GM18517 (cell line): ENCODE measurements around the gene INPP4A.

Experiments used
- ATAC-seq: cut with Tn5 transposase; IDR thresholded peaks from one replicate; pipeline ENCODE4 v1.9.1; 2021; ENCODE audit warnings: mild to moderate bottlenecking, moderate library complexity; ENCODE audit not compliant: unreplicated experiment

Gene INPP4A

DNA sequence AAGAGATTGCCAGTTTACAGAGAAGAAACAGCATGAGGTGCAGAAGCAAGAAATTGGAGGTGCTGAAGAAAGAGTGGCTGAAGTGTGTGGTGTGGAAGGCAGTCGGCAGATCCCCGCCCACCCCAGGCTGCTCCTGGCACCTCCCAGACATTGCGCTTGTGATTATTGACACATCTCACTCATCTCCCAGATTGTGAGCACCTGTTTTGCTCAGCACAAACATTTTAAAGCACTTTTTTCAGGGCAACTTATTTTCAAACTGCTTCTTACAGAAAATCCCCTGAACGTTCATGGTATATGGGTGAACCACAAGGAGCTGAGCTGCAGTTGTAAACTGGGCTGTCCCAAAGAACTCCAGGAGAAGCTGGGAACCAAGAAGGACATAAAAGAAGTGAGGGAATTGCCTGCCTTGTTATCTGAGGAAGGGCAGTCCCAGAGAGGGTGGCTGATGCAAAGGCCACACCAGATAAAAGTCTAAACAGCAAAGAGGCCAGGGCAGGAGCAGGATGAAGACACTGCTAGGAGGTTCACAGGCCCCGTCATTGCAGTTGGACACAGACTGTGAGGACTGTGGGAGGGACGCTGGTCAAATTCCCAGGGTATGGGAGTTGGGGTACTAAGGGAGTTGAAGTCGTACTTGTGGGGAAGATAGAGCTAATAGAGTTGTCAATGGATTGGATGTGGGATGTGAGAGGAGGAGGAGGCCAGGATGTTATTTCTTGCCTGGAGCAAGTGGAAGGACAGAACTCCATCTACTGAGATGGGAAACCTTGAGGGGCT is 65.1 kb downstream of the INPP4A start:
- ATAC-seq, result no peak

DNA sequence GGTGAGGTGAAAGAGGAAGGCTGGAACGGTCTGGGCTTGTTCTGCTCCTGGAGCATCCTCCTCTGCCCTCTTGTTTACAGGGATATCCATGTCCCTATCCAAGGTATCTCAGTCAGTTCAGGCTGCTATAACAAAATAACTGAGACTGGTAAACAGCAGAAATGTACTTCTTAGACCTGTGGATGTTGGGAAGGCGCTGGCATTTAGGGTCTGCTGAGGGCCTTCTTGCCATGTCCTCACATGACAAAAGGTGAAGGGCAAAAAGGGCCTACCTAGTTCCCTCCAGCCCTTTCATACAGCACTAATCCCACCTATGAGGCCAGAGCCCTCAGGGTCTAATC is 65.6 kb downstream of the INPP4A start:
- no peak for ATAC-seq

DNA sequence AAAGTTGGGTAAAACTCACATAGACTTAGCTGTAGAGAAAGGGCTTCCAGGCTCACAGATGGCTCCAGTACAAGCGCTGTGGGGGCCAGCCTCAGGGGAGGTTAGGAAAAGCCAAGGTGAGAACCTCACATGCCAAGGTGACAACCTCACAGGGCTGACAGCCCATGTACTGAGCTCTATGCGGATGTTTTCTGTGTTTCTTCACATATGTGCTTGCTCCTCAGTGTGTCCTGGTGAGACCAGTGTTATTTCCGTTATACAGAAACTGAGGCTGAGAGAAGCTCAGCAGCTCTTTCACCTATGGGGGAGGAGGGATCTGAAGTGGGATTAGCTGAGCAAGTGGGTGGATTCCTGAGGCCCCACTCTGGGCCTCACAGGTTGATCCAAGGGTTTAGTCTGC is 67.3 kb downstream of the INPP4A start:
- no peak for ATAC-seq

DNA sequence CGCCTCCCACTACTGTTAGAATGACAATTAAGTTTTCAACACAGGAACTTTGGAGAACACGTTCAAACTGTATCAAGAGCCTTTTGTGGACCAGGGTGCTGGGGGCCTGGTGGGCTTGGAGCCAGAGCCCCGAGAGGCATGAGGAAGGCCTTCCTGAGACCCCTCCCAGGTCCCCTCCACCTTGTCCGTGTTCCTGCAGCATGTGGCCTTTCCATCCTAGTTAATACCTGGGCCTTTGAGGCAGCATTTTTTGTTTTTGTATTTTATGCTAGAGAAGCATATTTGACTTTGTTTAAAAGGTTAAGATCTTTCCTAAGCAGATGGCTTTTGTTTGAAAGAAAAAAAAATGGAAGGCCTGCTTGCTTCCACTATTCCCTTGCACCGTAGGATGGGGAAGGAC is 68.0 kb downstream of the INPP4A start:
- no peak for ATAC-seq

DNA sequence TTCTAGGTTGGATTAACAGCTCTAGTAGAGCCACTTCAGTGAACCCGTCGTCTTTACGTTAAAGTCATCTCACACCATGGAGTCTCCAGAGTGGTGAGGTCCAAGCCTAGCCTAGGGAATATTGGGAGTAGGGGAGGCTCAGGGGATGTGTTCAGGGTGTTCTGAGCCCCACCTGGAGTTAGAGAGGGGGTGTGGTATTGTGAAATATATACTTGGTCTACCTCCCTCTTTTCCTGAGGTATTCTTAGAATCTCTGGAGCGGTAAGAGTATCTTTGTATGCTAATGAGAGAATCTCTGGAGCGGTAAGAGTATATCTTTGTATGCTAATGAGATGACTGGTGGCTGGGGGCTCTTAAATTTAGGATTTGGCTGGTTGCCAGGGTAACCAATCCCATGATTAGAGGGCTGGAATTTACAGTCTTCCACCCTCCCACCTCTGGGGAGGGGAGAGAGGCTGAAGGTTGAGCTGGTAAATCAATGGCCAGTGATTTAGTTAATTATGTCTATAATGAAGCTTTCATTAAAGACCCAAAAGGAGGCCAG is 69.5 kb downstream of the INPP4A start:
- no peak for ATAC-seq

DNA sequence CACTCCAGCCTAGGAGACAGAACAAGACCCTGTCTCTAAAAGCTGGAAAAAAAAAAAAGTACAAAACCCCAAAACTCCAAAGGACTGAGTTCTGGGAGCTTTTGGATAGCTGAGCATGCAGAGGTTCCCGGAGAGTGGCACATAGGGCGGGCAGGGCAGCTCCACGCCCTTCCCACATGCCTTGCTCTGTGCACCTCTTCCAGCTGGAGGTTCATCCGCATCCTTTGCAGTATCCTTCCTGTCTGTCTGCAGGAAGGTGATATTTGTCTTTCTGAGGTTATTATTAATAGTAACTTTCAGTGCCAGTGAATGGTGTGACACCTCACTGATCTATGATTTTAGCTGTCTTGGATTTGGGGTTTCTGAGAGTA is 70.2 kb downstream of the INPP4A start:
- no peak for ATAC-seq

DNA sequence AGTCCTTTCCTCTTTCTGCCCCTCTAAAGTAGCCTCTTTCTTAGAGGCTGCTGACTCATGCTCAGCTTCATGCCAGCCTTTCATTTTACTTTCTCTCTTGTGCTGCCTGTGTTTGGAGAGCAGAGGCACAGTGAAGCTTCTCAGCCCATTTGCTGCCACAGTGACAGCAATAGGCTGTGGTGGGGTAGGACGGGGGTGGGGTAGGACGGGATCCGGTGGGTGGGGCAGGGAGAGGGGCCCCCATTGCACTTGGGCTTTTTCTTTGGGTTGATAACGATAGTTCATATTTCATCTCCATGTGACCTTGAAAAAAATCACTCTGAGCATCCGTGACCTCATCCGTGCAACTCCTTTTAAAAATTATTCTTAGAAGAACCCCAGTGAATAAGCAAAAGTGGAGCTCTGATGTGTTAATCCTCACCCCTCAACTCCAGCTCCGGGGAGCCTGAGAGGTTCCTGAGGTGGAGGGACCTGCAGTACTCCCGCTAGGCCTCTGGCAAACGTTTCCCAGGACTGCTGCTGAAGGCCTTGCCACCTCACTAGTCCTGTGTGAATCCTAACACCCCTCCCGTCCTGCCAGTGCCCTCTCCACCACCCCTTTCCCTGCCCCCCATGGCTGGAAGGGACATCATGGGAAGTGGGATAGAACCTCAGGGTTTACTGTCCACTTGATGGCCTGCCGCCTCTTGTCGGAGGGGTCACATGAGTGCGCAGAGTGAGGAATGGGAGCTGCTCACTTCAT is 70.8 kb downstream of the INPP4A start:
- ATAC-seq, result peak; percentile 63

DNA sequence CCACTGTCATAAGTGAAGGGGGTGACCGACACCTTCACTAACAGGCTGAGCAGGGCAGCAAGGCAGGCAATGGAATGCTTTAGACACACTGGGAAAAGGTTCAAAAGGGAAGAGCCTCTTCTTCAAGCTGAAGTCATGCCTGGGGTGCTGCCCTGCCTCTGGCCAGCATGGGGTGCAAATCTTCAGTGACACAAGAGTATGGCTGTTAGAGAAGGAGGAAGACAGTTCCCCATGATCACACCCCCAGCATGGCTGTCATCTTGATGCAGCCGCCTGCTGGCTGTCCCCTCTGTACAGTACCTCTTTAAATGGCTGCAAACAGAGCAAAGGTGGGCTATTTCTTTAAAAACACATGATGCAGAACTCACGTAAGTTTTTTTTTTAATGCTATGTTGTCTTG is 71.9 kb downstream of the INPP4A start:
- no peak for ATAC-seq

DNA sequence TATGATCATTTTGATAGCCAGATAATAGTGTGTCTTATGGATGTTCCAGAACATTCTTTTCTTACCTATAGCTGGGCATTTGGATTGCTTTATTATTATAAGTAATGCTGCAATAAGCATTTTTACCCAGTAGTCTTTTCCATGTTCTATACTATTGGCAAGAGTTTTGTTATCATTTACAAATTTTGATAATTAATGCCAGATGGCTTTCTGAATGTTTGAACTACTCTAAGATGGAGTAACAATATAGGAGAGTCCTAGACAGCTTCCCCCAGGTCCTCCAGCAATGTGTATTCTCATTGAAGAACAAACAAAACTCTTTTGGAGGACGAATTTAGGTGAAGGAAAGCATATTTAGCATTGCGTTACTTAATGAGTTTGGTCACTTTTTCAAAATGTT is 73.0 kb downstream of the INPP4A start:
- ATAC-seq, result no peak

DNA sequence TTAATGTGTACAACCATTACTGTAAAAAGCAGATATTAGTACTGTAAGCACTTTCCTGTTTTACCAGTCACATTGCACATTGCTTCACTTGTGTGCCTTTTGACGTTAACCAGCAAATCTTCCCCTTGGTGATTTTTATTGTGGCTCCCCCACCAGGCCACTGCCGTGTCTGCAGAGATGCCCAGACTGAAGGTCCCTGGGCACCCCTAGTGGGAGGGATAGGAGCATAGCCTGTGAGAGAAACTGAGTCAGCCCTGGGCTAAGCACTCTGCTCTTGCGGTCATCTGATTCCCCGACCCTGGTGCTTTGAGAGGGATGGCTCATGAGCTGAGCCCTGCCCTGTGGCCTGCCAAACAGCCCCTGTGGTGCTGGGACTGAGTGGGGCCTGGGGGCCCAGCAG is 73.4 kb downstream of the INPP4A start:
- ATAC-seq, result no peak

DNA sequence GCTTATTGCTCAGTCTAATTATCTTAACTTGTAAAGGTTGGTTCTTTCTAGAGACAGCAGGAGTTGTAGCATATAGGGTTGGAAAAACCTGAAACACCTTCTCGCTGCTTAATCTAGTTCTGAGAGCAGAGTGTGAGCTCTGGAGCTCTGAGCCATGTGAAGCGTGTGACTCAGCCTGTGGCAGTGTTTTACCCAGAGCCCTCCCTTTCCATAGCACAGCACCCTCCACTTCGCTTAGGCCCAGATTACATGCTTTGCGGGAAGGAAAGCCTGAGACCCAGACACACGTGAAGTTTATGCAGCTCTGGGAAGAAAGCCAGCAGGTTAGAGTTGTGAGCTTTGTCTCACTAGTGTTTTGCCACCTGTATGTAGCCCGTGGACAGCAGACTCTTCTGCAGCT is 74.5 kb downstream of the INPP4A start:
- ATAC-seq, result no peak

DNA sequence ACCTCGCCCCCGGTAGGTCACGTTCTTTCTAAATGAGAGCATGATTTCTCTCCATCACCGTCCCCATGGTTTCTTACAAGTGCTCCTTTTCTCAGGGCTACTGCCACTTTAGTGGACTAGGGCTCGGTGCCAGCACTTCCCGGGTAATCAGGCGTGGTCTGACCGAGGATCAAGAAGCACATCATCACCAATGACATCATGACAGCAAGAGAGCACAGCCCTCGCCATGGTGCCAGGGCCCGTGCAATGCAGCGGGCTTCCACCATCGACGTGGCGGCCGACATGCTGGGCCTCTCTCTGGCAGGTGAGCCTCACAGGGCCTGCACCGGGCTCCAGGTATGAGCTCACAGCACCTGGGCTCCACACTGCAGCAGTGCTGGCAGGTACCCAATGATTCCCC is 75.2 kb downstream of the INPP4A start:
- ATAC-seq, result no peak

DNA sequence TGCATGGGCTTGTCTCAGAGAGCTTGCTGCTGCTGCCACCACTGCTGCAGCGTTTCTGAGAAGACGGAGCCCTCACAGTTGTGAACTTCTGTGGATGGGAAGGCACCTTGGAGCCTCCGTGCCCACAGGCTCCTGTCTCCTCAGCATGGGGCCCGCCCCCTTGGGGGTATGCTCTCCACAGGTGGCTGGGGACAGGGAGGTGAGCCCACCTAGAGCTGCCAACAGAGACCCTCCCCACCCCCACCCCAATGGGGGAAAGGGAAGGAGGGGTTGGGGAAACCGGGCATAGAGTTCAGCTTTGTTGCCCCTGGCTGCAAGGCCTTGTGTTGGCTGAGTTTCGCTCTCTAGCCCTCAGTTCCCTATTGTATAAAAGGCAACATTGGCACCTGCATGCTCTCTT is 76.1 kb downstream of the INPP4A start:
- no peak for ATAC-seq

DNA sequence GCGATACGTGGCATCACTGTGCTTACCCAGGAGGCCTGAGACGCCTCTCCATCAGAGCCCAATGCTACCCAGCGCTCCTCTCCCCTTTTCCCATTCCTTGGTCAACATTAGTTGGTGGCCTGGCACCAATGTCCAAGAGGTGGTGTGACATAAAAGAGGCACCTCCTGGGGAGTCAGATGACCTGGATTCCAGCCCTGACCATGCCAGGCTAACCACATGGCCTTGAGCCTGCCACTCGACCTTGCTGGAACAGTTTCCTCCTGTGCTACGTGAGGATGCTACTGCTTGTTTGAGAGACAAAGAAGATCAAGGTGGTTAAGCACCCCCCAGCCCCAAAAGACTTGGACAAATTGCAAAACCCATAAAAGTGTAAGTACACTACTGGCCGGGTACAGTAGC is 76.6 kb downstream of the INPP4A start:
- no peak for ATAC-seq

DNA sequence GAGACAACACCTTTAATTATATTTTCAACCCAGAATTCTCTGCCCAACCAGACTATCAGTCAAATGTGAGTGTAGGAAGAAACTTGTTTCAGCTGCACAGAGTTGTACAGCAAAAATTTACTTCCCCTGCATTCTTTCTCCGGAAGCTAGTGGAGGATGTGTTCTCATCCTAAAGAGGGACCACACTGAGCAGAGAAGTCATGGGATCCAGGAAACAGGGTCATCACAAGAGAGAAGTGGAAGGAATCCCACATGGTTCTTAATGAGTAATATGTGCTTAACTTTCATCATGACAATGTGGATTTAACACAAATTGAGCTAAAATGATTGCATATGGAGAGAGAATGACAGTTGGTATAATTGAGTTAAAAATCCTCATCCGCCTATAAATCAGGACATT is 78.2 kb downstream of the INPP4A start:
- no peak for ATAC-seq

DNA sequence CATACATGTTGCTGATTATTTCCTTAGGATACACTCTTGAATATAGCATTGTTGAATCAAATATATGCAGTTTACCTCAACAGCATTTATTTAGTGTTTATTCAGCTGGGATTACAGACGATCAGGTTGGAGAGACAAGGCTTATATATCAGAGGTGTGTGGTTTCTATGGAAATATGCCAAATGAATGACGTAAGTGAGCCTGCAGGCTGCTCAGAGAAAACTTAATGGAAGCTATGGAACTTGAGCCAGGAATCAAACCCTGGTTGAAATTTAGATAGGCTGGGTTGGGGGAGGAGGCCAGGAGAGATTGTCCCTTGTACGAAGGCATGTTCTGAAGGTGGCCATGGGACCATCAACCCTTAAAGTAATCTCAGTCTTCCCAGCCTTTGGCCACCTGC is 79.5 kb downstream of the INPP4A start:
- ATAC-seq, result no peak

DNA sequence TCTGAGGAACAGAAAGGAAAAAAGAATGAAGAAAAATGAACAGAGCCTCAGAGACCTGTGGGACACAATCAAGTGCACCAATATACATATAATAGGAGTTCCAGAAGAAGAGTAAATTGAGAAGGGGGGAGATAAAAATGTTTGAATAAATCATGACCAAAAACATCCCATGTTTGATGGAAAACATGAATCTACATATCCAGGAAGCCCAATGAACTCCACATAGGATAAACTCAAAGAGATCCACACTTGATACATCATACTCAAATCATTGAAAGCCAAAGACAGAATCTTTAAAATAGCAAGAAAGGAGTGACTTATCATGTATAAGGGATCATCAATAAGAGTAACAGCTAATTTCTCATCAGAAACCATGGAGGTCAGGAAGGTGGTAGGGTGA is 83.7 kb downstream of the INPP4A start:
- ATAC-seq, result no peak

DNA sequence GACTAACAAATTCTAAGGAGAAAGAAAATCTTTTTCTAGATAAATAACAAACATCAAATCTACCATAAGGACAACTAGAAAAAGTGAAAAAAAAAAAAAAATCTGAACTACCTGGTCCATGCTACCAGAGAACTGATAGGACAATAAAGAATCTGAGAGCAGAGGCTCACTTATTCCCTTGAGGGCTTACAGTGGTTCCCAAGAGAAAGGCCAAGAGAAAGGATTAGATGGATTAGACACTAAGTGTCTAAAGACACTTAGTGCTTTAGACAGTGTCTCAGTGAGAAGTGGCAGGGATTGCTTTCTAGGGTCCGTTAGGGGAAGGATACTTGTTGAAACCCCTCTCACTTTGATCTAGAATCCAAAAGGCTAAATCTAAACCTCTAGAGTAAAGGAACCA is 85.5 kb downstream of the INPP4A start:
- no peak for ATAC-seq

DNA sequence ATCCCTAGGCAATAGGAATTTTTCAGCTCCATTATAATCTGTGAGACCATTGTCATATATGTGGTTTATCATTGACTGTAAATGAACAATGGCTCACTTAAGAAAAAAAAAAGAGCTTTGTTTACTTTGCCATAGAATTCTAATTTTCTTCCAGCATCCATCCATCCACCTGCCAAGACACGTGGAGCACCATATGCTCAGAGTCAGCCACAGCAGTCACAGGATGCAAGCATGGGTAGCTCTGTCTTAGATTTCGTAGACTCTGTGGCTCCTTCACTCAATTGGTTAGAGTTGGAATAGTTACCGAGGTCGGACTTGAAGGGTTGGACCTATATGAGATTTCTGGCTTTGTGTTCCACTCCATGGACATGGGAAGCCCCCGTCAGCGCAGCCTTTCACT is 88.1 kb downstream of the INPP4A start:
- no peak for ATAC-seq

DNA sequence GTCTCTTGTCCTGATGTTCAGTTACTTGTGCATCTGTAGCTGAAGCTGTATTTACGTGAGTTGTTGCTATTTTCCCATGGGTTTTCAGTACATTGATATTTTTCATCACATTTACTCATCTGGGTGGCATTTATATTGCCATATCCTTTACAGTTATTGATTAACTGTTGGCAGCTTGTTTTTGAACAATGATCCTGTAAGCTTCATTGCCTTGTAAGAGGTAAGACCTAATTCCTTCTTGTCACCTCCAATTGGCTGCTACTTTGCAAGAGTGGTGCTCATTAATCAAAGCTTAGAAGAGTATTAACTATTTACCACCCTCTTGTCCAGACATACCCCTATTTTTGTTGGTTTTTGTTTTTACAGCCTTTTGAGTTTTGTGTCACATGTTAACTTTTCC is 88.9 kb downstream of the INPP4A start:
- ATAC-seq, result no peak

DNA sequence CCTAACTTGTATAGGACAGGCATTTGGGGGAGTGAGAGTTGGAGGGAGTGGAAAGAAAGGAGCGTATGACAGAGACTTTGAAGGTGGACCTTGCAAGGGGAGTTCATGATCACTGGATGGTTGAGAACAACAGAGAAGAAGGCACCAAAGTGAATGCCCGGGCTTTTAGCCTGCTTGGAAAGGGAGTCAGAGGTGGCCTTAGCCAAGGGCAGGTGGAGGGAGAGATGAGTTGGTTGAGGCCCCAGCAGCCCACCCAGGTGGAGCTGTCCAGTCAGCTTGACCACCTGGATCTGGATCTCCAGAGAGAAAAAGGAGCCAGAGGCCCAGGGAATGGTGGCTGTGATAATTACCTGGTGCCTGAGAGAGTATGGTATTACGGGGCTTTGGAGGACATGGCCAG is 90.1 kb downstream of the INPP4A start:
- ATAC-seq, result no peak

DNA sequence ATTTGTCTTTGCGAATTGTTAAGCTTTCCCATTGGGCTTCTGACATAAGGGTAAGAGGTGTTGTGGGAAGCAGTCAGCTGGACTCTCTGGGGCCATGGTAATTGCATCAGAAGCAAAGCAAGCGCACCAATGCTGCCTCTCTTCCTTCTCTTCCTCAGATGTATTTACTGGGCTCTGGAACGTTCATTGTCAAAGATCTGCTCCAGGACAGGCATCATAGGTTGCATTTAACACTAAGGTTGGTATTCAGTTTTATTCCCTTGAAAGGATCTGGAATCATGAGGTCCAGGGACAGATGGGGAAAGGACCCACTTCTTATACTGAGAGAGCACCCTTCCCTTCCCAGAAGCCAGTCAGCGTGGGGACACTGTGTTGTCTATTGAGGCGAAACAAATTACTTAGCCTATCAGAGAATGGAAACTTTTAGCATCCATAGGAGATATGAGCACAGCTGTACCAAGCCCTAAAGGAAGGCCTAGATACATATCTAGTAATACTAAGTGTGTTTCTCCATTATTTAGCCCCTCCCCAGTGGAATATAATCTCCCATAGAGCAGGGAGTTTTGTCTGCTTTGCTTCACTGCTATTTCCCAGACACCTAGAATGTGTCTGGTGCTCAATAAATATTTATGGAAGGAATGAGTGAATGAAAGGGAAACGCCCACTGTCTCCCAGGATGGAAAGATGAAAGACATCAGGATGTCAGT is 91.5 kb downstream of the INPP4A start:
- ATAC-seq, result no peak
